Measurements from ENCODE around the gene NET1. TPM values are rescaled to one million over a fixed set of nuclear protein-coding genes. Genes with fewer than 3 reads are reported as not detected.

Gene NET1
- total RNA-seq, 1 experiment from 2014 or later = 33.6 TPM

DNA sequence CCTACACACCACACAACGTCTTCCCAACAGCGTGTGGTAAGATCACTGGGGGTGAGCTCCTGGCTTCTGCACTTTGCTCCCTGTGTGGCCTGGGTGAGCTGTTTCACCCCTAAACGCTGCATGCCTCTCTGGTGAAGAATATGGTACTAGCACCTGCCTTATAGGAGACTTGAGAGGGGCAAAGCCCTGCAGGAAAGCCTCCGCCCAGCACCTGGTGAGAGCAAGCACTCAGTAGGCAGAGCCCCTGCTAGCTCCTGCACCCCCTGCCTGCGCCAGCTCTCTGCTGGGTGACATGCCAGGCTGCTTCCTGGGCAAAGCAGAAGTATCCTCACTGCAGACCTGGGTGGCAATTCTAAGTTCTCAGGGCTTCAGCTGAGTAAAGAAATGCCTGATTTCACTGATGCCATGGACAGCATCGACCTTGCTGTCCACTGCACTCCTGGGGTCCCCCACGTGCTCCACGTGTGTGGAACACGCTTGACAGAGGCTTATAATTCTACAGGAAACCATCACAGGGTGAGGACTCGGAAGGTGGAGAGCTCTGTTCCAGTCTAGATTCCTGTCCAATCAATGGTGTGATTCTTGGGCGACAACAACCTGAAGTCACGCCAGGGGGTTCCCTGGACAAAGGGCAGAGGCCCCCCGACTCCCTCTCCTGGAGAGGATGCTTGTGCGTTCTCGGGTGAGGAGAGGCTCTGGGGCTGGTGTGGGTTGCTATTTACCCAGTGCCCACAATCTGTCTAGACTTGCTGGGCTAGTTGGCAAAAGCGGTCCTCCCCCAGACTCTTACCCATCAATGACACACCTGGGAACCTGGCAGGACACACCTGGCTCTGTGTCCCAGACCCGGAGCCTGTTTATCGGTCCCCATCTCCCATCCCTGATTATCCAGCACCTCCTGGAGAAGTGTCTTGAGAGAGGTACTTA is 92.1 kb downstream of the NET1 start:
- DNase-seq (ENCODE audit: low read depth) = no peak
- in situ Hi-C loops (cut with HindIII; ENCODE audit: low pct_unique_long_range_greater_than_20kb, low sequenced_read_pairs) = no loop called here

DNA sequence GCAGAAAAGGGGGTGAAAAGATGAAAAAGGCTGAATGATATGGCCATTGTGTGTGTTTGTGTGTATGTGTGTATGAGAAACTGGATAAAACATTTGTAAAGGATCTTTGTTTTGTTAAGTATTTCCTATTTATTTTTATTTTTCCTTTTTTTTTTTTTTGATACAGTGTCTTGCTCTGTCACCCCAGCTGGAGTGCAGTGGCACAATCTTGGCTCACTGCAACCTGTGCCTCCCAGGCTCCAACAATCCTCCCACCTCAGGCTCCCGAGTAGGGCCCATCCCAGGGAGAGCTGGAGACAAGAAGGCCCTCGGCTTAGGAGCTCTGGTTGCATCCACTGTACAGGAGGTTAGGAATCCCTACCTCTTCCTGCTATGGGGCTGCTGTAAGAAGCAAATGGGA is 93.9 kb downstream of the NET1 start:
- DNase-seq (ENCODE audit: low read depth) = no peak
- in situ Hi-C loops (cut with HindIII; ENCODE audit: low pct_unique_long_range_greater_than_20kb, low sequenced_read_pairs) = no loop called here

DNA sequence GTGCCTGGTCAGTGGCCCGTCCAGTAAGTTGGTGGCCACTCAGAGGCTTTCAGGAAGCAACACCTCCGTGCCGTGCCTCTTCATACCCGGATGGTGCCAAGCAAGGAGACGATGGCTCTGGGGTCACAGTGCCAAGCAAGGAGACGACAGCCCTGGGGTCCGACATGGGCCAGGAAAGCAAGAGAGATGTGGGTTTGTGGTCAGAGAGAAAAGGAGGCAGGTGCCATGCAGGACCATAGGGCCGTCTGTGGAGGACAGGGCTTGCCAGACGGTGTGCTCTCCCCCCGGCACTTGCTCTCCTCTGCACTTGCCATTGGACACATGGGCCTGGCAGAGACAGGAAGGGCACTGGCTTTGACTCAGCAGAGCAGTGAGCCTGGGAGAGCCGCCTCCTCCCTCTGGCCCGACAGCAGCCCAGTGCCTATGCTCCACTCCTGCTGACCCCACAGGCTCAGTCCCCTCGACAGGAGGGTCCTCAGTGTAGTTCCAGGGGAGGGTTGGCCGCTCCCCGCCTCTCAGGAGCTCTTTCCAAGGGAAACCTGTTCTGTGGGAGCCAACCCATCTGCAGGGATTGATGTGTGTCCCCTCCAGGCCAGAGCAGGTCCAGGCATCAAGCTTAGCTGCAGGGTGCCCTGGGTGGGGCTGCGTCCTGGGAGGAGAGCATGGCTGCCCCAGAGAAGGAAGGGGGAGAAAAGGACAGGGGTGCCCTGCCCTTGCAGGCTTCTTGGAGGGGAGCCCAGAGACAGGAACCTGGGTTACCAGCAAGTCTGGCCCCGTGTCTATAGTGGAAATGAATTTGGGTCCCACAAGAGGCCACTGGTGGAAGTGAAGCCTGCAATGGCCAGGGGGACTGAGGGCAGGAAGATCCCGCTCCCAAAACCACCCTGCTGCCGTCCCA is 94.6 kb downstream of the NET1 start:
- DNase-seq (ENCODE audit: low read depth) = no peak
- in situ Hi-C loops (cut with HindIII; ENCODE audit: low pct_unique_long_range_greater_than_20kb, low sequenced_read_pairs) = no loop called here

DNA sequence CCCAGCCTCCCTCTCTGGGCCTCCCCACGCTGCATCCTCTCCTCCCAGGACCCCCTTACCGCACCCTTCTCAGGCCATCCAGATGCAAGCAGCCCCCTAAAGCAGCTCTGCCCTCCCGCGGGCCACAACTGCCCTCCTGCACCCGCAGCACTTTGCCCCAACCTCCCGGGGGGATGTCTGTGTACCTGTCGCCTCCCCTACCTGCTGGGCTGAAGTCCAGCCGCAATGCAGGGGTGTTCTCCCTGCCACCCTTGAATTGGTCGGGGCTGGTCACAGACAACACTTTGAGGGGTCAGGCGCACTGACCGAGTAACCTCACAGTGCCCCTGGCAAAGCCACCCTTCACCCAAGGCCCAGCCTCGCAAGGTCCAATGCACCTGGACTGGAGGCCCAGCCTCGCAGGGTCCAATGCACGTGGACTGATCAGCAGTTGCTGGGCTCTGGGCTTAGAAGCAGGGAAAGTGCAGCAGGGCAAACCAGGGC is 95.3 kb downstream of the NET1 start:
- no peak for DNase-seq (ENCODE audit: low read depth)
- in situ Hi-C loops (cut with HindIII; ENCODE audit: low pct_unique_long_range_greater_than_20kb, low sequenced_read_pairs) = no loop called here

DNA sequence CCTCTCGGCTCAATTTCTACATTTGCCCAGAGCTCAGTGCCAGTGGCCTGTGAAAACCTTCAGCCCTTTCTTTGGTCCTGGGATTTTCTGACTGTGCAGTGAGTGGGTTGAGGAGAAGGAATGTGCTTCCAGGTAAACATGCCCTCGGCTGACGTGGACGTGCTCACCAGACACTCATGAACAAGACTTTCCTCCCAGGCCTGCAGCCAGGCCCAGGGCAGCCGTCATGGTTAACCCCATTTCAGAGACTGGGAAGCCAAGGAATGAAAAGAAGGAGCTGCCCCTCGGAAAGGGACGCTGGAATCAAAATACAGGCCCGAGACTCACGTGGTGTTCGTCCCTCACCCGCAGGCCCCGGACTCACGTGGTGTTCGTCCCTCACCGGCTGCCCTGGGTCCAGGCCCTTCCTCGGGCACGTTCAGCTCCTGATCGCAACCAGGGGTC is 95.8 kb downstream of the NET1 start:
- no peak for DNase-seq (ENCODE audit: low read depth)
- in situ Hi-C loops (cut with HindIII; ENCODE audit: low pct_unique_long_range_greater_than_20kb, low sequenced_read_pairs) = no loop called here

Other genes starting within 250 kb of the NET1 start
- gene AKR1C8, start 227.4 kb upstream of the NET1 start, total RNA-seq (2014; rRNA removed; shearing (Covaris generic); ENCODE audit: low replicate concordance) = 4.3 TPM in 1 of 2 replicates, not detected in the other
- gene AKR1C4, start 215.7 kb upstream of the NET1 start, total RNA-seq (2014; rRNA removed; shearing (Covaris generic); ENCODE audit: low replicate concordance) = not detected in 2 replicates
- gene UCN3, start 47.6 kb upstream of the NET1 start, total RNA-seq (2014; rRNA removed; shearing (Covaris generic); ENCODE audit: low replicate concordance) = not detected in 2 replicates
- not detected in 2 replicates for gene TUBAL3, start 7.7 kb upstream of the NET1 start, total RNA-seq (2014; rRNA removed; shearing (Covaris generic); ENCODE audit: low replicate concordance)
- gene CALML5, start 87.0 kb downstream of the NET1 start, total RNA-seq (2014; rRNA removed; shearing (Covaris generic); ENCODE audit: low replicate concordance) = not detected in 2 replicates
- gene CALML3, start 112.4 kb downstream of the NET1 start, total RNA-seq (2014; rRNA removed; shearing (Covaris generic); ENCODE audit: low replicate concordance) = not detected in 2 replicates

Measured in Caki2 (cell line).